Calu3 (cell line): ENCODE data around the gene MRPS35. TPM values are rescaled to one million over a fixed set of nuclear protein-coding genes. Genes with fewer than 3 reads are reported as not detected.

Experiments used
- BruUV-seq: library from RNA; stranded (reverse); fragments of 400-500 nt; replicated peaks from 2 replicates; lab custom pipeline; 2021; lab: Mats Ljungman, UMichigan
- CTCF ChIA-PET: fragments of 300-600 bp; sonication (Branson Sonifier 250); formaldehyde crosslinking; loops from one replicate; lab custom pipeline; 2022; ENCODE audit warnings: antibody characterized with exemption; lab: Charles Lee
- DNase-seq: peaks from one replicate; pipeline ENCODE4 v3.0.0; 2022
- H3K27ac Mint-ChIP-seq: one replicate; pipeline ENCODE4 v1.8.0; 2022; ENCODE audit warnings: mixed read lengths; ENCODE audit not compliant: unreplicated experiment
- H3K27me3 Mint-ChIP-seq: one replicate; pipeline ENCODE4 v1.8.0; 2022; ENCODE audit warnings: mixed read lengths; ENCODE audit not compliant: unreplicated experiment
- H3K36me3 Mint-ChIP-seq: one replicate; pipeline ENCODE4 v1.8.0; 2022; ENCODE audit warnings: mild to moderate bottlenecking, moderate library complexity, mixed read lengths; ENCODE audit not compliant: insufficient read depth, unreplicated experiment
- H3K4me1 Mint-ChIP-seq: one replicate; pipeline ENCODE4 v1.8.0; 2022; ENCODE audit warnings: mild to moderate bottlenecking, low read depth, mixed read lengths; ENCODE audit not compliant: unreplicated experiment
- H3K4me3 Mint-ChIP-seq: one replicate; pipeline ENCODE4 v1.8.0; 2022; ENCODE audit warnings: mild to moderate bottlenecking, low read depth, moderate library complexity, mixed read lengths; ENCODE audit not compliant: unreplicated experiment
- H3K9me3 Mint-ChIP-seq: one replicate; pipeline ENCODE4 v1.8.0; 2022; ENCODE audit warnings: low read depth, mixed read lengths; ENCODE audit not compliant: unreplicated experiment
- CTCF ChIP-seq: fragments of 200-600 bp; IDR thresholded peaks from one replicate; pipeline ENCODE4 v1.8.0; 2022; ENCODE audit warnings: antibody characterized with exemption; ENCODE audit not compliant: unreplicated experiment
- intact Hi-C: fragments of 100-400 bp; cut with micrococcal nuclease; formaldehyde crosslinking; loops from one replicate; pipeline ENCODE4 v1.10.0; 2022; ENCODE audit not compliant: unreplicated experiment
- total RNA-seq: library from RNA; stranded (reverse); gene quantifications from 2 replicates; pipeline ENCODE4 v1.2.3, GENCODE V29; 2022

The MRPS35 gene
- total RNA-seq, 1 experiment from 2014 or later: 70.5 TPM

- no peaks in the 10 kb centered on the region for H3K9me3 Mint-ChIP-seq
- H3K4me1 Mint-ChIP-seq: no peaks in the 10 kb centered on the region
- CTCF ChIA-PET: no interaction called here
- BruUV-seq: no TSS peak
- H3K4me3 Mint-ChIP-seq: no peak within 1 kb of the TSS
- intact Hi-C loops: no loop called here
- peaks cover 3% of the 10 kb centered on the region for H3K36me3 Mint-ChIP-seq
- TF ChIP-seq CTCF: no peak
- H3K27me3 Mint-ChIP-seq: no peaks in the 10 kb centered on the region
- no peak for DNase-seq
- H3K27ac Mint-ChIP-seq: no peak within 1 kb of the TSS
Observed at GRCh38 chr12:27696293-27696652, 14.4 kb upstream of the MRPS35 start, which contains the start of gene REP15. REP15 (plus strand) TSS chr12:27696447; CDS start chr12:27696563, 116 bp downstream.

GRCh38 chr12:27696864-27697564 is 13.6 kb upstream of the MRPS35 start:
- no peaks in the 10 kb centered on the region for H3K27me3 Mint-ChIP-seq
- no peak overlapping the region for H3K4me3 Mint-ChIP-seq
- TF ChIP-seq CTCF: no peak
- intact Hi-C loops: no loop called here
- no TSS peak for BruUV-seq
- DNase-seq: no peak
- CTCF ChIA-PET: no interaction called here
- H3K27ac Mint-ChIP-seq: no peak overlapping the region
- H3K9me3 Mint-ChIP-seq: no peaks in the 10 kb centered on the region
- H3K4me1 Mint-ChIP-seq: no peaks in the 10 kb centered on the region
- peaks cover 3% of the 10 kb centered on the region for H3K36me3 Mint-ChIP-seq

- BruUV-seq: no TSS peak
- peak; percentile 85 for DNase-seq
- CTCF ChIA-PET: no interaction called here
- Mint-ChIP-seq H3K27me3 (no peaks in the 10 kb centered on the region), H3K27ac (peak overlapping the region; percentile 80), H3K4me3 (no peak overlapping the region), H3K9me3 (no peaks in the 10 kb centered on the region), H3K36me3 (no peaks in the 10 kb centered on the region), H3K4me1 (peaks cover 6% of the 10 kb centered on the region)
- peak; percentile 65 for TF ChIP-seq CTCF
- intact Hi-C loops: loop anchor here (2.0 kb wide), 1 partner anchor 279 kb away; no protein-coding TSS in a partner anchor
Observed at GRCh38 chr12:27703720-27704452, 6.7 kb upstream of the MRPS35 start.

GRCh38 chr12:27705263-27705662 is 5.4 kb upstream of the MRPS35 start:
- peaks cover 5% of the 10 kb centered on the region for H3K36me3 Mint-ChIP-seq
- CTCF ChIA-PET: no interaction called here
- H3K9me3 Mint-ChIP-seq: no peaks in the 10 kb centered on the region
- H3K4me3 Mint-ChIP-seq: no peak overlapping the region
- no peak overlapping the region for H3K27ac Mint-ChIP-seq
- DNase-seq: no peak
- peaks cover 6% of the 10 kb centered on the region for H3K4me1 Mint-ChIP-seq
- TF ChIP-seq CTCF: no peak
- H3K27me3 Mint-ChIP-seq: no peaks in the 10 kb centered on the region
- intact Hi-C loops: no loop called here
- no TSS peak for BruUV-seq
